Measurements from ENCODE around the gene JPT2.

DNA sequence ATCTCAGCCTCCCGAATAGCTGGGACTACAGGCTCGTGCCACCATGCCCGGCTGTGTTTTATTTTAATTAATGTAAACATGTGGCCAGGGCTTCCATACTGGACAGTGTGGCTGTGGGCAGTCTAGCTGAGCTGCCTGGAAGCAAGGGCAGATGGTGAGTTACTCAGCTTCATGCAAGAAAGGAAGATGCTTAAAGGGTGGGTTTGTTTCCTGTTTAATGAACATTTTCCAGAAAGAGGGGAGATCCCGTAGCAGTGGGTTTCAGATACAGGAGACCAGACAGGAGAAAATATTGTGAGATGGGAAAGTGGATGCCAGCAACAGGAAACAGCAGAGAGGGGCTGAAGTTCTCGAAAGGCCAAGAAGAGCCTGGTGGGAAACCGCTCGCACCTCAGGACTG is 35.3 kb downstream of the JPT2 start:
- TF ChIP-seq, protein P1, sequence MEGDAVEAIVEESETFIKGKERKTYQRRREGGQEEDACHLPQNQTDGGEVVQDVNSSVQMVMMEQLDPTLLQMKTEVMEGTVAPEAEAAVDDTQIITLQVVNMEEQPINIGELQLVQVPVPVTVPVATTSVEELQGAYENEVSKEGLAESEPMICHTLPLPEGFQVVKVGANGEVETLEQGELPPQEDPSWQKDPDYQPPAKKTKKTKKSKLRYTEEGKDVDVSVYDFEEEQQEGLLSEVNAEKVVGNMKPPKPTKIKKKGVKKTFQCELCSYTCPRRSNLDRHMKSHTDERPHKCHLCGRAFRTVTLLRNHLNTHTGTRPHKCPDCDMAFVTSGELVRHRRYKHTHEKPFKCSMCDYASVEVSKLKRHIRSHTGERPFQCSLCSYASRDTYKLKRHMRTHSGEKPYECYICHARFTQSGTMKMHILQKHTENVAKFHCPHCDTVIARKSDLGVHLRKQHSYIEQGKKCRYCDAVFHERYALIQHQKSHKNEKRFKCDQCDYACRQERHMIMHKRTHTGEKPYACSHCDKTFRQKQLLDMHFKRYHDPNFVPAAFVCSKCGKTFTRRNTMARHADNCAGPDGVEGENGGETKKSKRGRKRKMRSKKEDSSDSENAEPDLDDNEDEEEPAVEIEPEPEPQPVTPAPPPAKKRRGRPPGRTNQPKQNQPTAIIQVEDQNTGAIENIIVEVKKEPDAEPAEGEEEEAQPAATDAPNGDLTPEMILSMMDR (IDR thresholded peaks at IDR 0.05): no peak
- TF ChIP-seq POLR2A (IDR thresholded peaks at IDR 0.05; ENCODE audit: low read depth) (no peak), POLR2AphosphoS5 (IDR thresholded peaks at IDR 0.05) (no peak), EP300 (IDR thresholded peaks at IDR 0.05) (no peak)

Data from esophagus muscularis mucosa (tissue), 4 donors.